Upper lobe of left lung (tissue), 6 donors: ENCODE measurements around the gene WDFY3. TPM values are rescaled to one million over a fixed set of nuclear protein-coding genes. Genes with fewer than 3 reads are reported as not detected.

Source experiments
- ATAC-seq, 2 donors: fragments of 200-7000 bp; cut with Tn5 transposase; one replicate each; pipeline ENCODE4 v1.9.1; 2022; ENCODE audit warnings: mild to moderate bottlenecking in 2 of 2, moderate library complexity in 2 of 2; ENCODE audit not compliant: low FRiP score in 2 of 2
- DNase-seq, 2 donors: peaks; one replicate each; pipeline ENCODE4 v3.0.0-alpha.2; 2019 to 2020
- H3K27ac ChIP-seq, 4 donors: fragments of 200-600 bp; sonication (generic); one replicate each; pipeline ENCODE4 v1.5.1; 2016 to 2019
- H3K27me3 ChIP-seq, 4 donors: fragments of 200-600 bp; sonication (generic); one replicate each; pipeline ENCODE4 v1.5.1; 2017 to 2019
- H3K36me3 ChIP-seq, 4 donors: fragments of 200-600 bp; sonication (generic); one replicate each; pipeline ENCODE4 v1.5.1; 2016 to 2019
- H3K4me1 ChIP-seq, 4 donors: fragments of 200-600 bp; sonication (generic); one replicate each; pipeline ENCODE4 v1.5.1; 2018 to 2019
- H3K4me3 ChIP-seq, 4 donors: fragments of 200-600 bp; sonication (generic); one replicate each; pipeline ENCODE4 v1.5.1; 2017 to 2019; ENCODE audit warnings: mild to moderate bottlenecking in 2 of 4, moderate library complexity in 1 of 4
- H3K9me3 ChIP-seq, 4 donors: fragments of 200-600 bp; sonication (generic); one replicate each; pipeline ENCODE4 v1.5.1; 2018 to 2019
- CTCF ChIP-seq, 6 experiments: fragments of 450-650 bp in 4 of 6; fragments of 200-600 bp in 2 of 6; sonication (generic) in 2 of 6; IDR thresholded peaks; one replicate each; pipeline ENCODE4 v1.5.1; 2016 to 2019; ENCODE audit warnings: antibody characterized with exemption in 6 of 6
- EP300 ChIP-seq, 4 donors: sonication (generic); formaldehyde crosslinking; IDR thresholded peaks; one replicate each; pipeline ENCODE4 v1.5.1; 2017; ENCODE audit warnings: antibody characterized with exemption in 4 of 4, control low read depth in 2 of 4
- POLR2A ChIP-seq, 4 donors: fragments of 450-650 bp; IDR thresholded peaks; one replicate each; pipeline ENCODE4 v1.5.1; 2016 to 2017; ENCODE audit warnings: antibody characterized with exemption in 4 of 4, mild to moderate bottlenecking in 2 of 4
- POLR2AphosphoS5 ChIP-seq, 2 donors: sonication (generic); formaldehyde crosslinking; IDR thresholded peaks; one replicate each; pipeline ENCODE4 v1.5.1; 2017; ENCODE audit warnings: antibody characterized with exemption in 2 of 2
- WGBS, 2 donors: methylation state at CpG; one replicate each; pipeline ENCODE4 v1.1.5; 2017 to 2018; 5-methylcytosine and 5-hydroxymethylcytosine counted together
- total RNA-seq, 6 donors: library from RNA; depleted of rRNA in 4 of 6; stranded (reverse); fragments of >200 nt in 4 of 6; gene quantifications; one replicate each; pipeline versions ENCODE4 v1.1.0 to v1.2.1, GENCODE V29; 2016 to 2021
- donor health status: DM: no; HTN: no; CAD: no; lungs with moderate emphysema.
- donor health status: DM: no; HTN: yes; CAD: no; lungs with severe emphysema.

Gene WDFY3
- total RNA-seq, 6 donors from 2014 or later: 52.0 to 159 (median 103) TPM

GRCh38 chr4:84800256-84800655 is 166.2 kb downstream of the WDFY3 start:
- Histone ChIP-seq H3K4me1 (no peaks in the 10 kb centered on the region), H3K9me3 (no peaks in the 10 kb centered on the region), H3K27me3 (no peaks in the 10 kb centered on the region), H3K27ac (no peak overlapping the region), H3K4me3 (no peak overlapping the region), H3K36me3 (peaks cover 0 to 49% (median 7%) of the 10 kb centered on the region in 4 donors)
- no peak for TF ChIP-seq POLR2AphosphoS5 (IDR thresholded peaks at IDR 0.05)
- TF ChIP-seq POLR2A (IDR thresholded peaks at IDR 0.05): no peak
- no peak for TF ChIP-seq CTCF (IDR thresholded peaks at IDR 0.05)
- DNase-seq: no peak
- no peak for ATAC-seq

- Histone ChIP-seq H3K36me3 (peaks cover 0 to 57% (median 8%) of the 10 kb centered on the region in 4 donors), H3K27ac (no peak overlapping the region), H3K4me1 (no peaks in the 10 kb centered on the region), H3K27me3 (no peaks in the 10 kb centered on the region), H3K9me3 (no peaks in the 10 kb centered on the region), H3K4me3 (no peak overlapping the region)
- DNase-seq: no peak
- TF ChIP-seq CTCF (IDR thresholded peaks at IDR 0.05): no peak
- TF ChIP-seq POLR2A (IDR thresholded peaks at IDR 0.05): no peak
- TF ChIP-seq POLR2AphosphoS5 (IDR thresholded peaks at IDR 0.05): no peak
- no peak for TF ChIP-seq EP300 (IDR thresholded peaks at IDR 0.05)
- 60 to 66% methylated on average over 3 of the region's 3 CpGs for WGBS, 2 donors
- no peak for ATAC-seq
Observed at GRCh38 chr4:84799318-84799717, 167.2 kb downstream of the WDFY3 start.

- ATAC-seq: no peak
- Histone ChIP-seq H3K27me3 (no peaks in the 10 kb centered on the region), H3K36me3 (peaks cover 0 to 51% (median 6%) of the 10 kb centered on the region in 4 donors), H3K27ac (no peak overlapping the region), H3K4me3 (no peak overlapping the region), H3K4me1 (no peaks in the 10 kb centered on the region), H3K9me3 (no peaks in the 10 kb centered on the region)
- no peak for TF ChIP-seq CTCF (IDR thresholded peaks at IDR 0.05)
- no peak for TF ChIP-seq POLR2A (IDR thresholded peaks at IDR 0.05)
- TF ChIP-seq POLR2AphosphoS5 (IDR thresholded peaks at IDR 0.05): no peak
- no peak for TF ChIP-seq EP300 (IDR thresholded peaks at IDR 0.05)
- WGBS, 2 donors: 91 to 95% methylated on average over 3 of the region's 3 CpGs
- no peak for DNase-seq
Observed at GRCh38 chr4:84796394-84796793, 170.1 kb downstream of the WDFY3 start.

- Histone ChIP-seq H3K27ac (no peak overlapping the region), H3K4me1 (no peaks in the 10 kb centered on the region), H3K4me3 (no peak overlapping the region), H3K9me3 (no peaks in the 10 kb centered on the region), H3K27me3 (no peaks in the 10 kb centered on the region), H3K36me3 (peaks cover under 1 to 60% (median 4%) of the 10 kb centered on the region in 4 donors)
- DNase-seq (no peak), ATAC-seq (no peak)
- no peak for TF ChIP-seq CTCF (IDR thresholded peaks at IDR 0.05)
- TF ChIP-seq POLR2AphosphoS5 (IDR thresholded peaks at IDR 0.05): no peak
- no peak for TF ChIP-seq POLR2A (IDR thresholded peaks at IDR 0.05)
- TF ChIP-seq EP300 (IDR thresholded peaks at IDR 0.05): no peak
- 80 to 85% methylated on average over 4 of the region's 4 CpGs for WGBS, 2 donors
Observed at GRCh38 chr4:84792366-84793301, 173.9 kb downstream of the WDFY3 start.
